Esophagus muscularis mucosa (tissue), 4 donors: Measurements from ENCODE around the gene LRRC75A. TPM values are rescaled to one million over a fixed set of nuclear protein-coding genes. Genes with fewer than 3 reads are reported as not detected.

Experiments used
- DNase-seq: peaks from one replicate; pipeline ENCODE4 v3.0.0-alpha.2; 2017; ENCODE audit errors: extremely low spot score
- H3K27ac ChIP-seq, 4 donors: fragments of 200-600 bp; sonication (generic); replicated peaks in 1 of 4; 1 replicate in 3 of 4; 2 replicates in 1 of 4; pipeline ENCODE4 v1.5.1; 2016 to 2019; ENCODE audit warnings: mild to moderate bottlenecking in 1 of 4
- H3K27me3 ChIP-seq, 4 donors: fragments of 200-600 bp; sonication (generic); one replicate each; pipeline versions ENCODE4 v1.5.1 to v1.6.0; 2016 to 2019
- H3K36me3 ChIP-seq, 4 donors: fragments of 200-600 bp; sonication (generic); one replicate each; pipeline ENCODE4 v1.5.1; 2016 to 2019
- H3K4me1 ChIP-seq, 4 donors: fragments of 200-600 bp; sonication (generic); one replicate each; pipeline ENCODE4 v1.5.1; 2016 to 2019
- H3K4me3 ChIP-seq, 4 donors: fragments of 200-600 bp; sonication (generic); 1 replicate in 2 of 4; 2 replicates in 2 of 4; pipeline ENCODE4 v1.5.1; 2016 to 2019; ENCODE audit warnings: mild to moderate bottlenecking in 4 of 4, moderate library complexity in 1 of 4
- H3K9me3 ChIP-seq, 4 donors: fragments of 200-600 bp; sonication (generic); 1 replicate in 3 of 4; 2 replicates in 1 of 4; pipeline ENCODE4 v1.5.1; 2016 to 2019
- CTCF ChIP-seq, 3 experiments: fragments of 200-600 bp in 2 of 3; fragments of 450-650 bp in 1 of 3; sonication (generic) in 2 of 3; IDR thresholded peaks; one replicate each; pipeline ENCODE4 v1.5.1; 2017 to 2019; ENCODE audit warnings: antibody characterized with exemption in 3 of 3, mild to moderate bottlenecking in 2 of 3, moderate library complexity in 1 of 3
- EP300 ChIP-seq: sonication (generic); formaldehyde crosslinking; IDR thresholded peaks from one replicate; pipeline ENCODE4 v1.6.1; 2017; ENCODE audit warnings: antibody characterized with exemption
- POLR2A ChIP-seq: fragments of 450-650 bp; IDR thresholded peaks from one replicate; pipeline ENCODE4 v1.6.1; 2017; ENCODE audit warnings: antibody characterized with exemption, moderate library complexity, mild to moderate bottlenecking, low read depth
- POLR2AphosphoS5 ChIP-seq, 2 donors: sonication (generic); formaldehyde crosslinking; IDR thresholded peaks; one replicate each; pipeline ENCODE4 v1.6.1; 2017; ENCODE audit warnings: antibody characterized with exemption in 2 of 2
- WGBS: methylation state at CpG from one replicate; pipeline ENCODE4 v1.1.5; 2018; 5-methylcytosine and 5-hydroxymethylcytosine counted together
- intact Hi-C: fragments of 100-400 bp; cut with DNase I; formaldehyde crosslinking; loops from one replicate; pipeline ENCODE4 v1.15.1; 2023
- total RNA-seq, 4 donors: library from RNA; depleted of rRNA; stranded (reverse); fragments of >200 nt; gene quantifications; one replicate each; pipeline versions ENCODE4 v1.1.0 to v1.2.1, GENCODE V29; 2016

LRRC75A gene
- total RNA-seq, 4 donors from 2014 or later: 0.83 to 3.5 (median 2.0) TPM

- no peaks in the 10 kb centered on the region for H3K9me3 ChIP-seq
- peaks cover 0 to 26% (median 14%) of the 10 kb centered on the region in 4 donors for H3K4me1 ChIP-seq
- H3K27ac ChIP-seq: peak overlapping the region; percentile 52 to 75 (median 64)
- intact Hi-C loops: no loop called here
- no peak overlapping the region for H3K4me3 ChIP-seq
- 79% methylated on average over 8 of the region's 8 CpGs for WGBS
- H3K36me3 ChIP-seq: no peaks in the 10 kb centered on the region
- TF ChIP-seq POLR2AphosphoS5 (IDR thresholded peaks at IDR 0.05): no peak
- no peak for TF ChIP-seq CTCF (IDR thresholded peaks at IDR 0.05)
- TF ChIP-seq POLR2A: no peak
- TF ChIP-seq EP300: no peak
- no peak for DNase-seq
- H3K27me3 ChIP-seq: no peaks in the 10 kb centered on the region
These were observed 14.3 kb downstream of the LRRC75A start for GRCh38 chr17:16477666-16478065.

- no peaks in the 10 kb centered on the region for H3K9me3 ChIP-seq
- no peak overlapping the region for H3K4me3 ChIP-seq
- intact Hi-C loops: no loop called here
- no peak for DNase-seq
- H3K36me3 ChIP-seq: no peaks in the 10 kb centered on the region
- H3K4me1 ChIP-seq: peaks cover 0 to 26% (median 14%) of the 10 kb centered on the region in 4 donors
- H3K27ac ChIP-seq: peak overlapping the region; percentile 52 to 75 (median 64)
- WGBS: 44% methylated on average over 4 of the region's 5 CpGs
- no peak for TF ChIP-seq CTCF (IDR thresholded peaks at IDR 0.05)
- TF ChIP-seq POLR2AphosphoS5 (IDR thresholded peaks at IDR 0.05): peak; percentile 8 to 44
- no peak for TF ChIP-seq POLR2A
- no peak for TF ChIP-seq EP300
- no peaks in the 10 kb centered on the region for H3K27me3 ChIP-seq
These were observed 14.7 kb downstream of the LRRC75A start for GRCh38 chr17:16477255-16477654.

- 90% methylated on average over 4 of the region's 4 CpGs for WGBS
- Histone ChIP-seq H3K4me3 (no peak overlapping the region), H3K27ac (no peak overlapping the region)
These were observed 16.8 kb downstream of the LRRC75A start for GRCh38 chr17:16475179-16475704.

GRCh38 chr17:16474012-16474725 is 17.8 kb downstream of the LRRC75A start:
- Histone ChIP-seq H3K4me1 (peaks cover 11 to 40% (median 28%) of the 10 kb centered on the region in 4 donors), H3K9me3 (no peaks in the 10 kb centered on the region), H3K4me3 (no peak overlapping the region), H3K27me3 (no peaks in the 10 kb centered on the region), H3K27ac (no peak overlapping the region), H3K36me3 (no peaks in the 10 kb centered on the region)
- 88% methylated on average over 13 of the region's 13 CpGs for WGBS
- TF ChIP-seq POLR2AphosphoS5 (IDR thresholded peaks at IDR 0.05): no peak
- TF ChIP-seq CTCF (IDR thresholded peaks at IDR 0.05): no peak
- no peak for TF ChIP-seq POLR2A
- no peak for TF ChIP-seq EP300
- intact Hi-C loops: no loop called here
- DNase-seq: no peak

More at GRCh38 chr17:16475179-16475704, 16.8 kb downstream of the LRRC75A start:
- Histone ChIP-seq H3K4me1 (peaks cover 5 to 32% (median 20%) of the 10 kb centered on the region in 4 donors), H3K36me3 (no peaks in the 10 kb centered on the region), H3K27me3 (no peaks in the 10 kb centered on the region), H3K9me3 (no peaks in the 10 kb centered on the region)
- intact Hi-C loops: no loop called here
- DNase-seq: no peak
- no peak for TF ChIP-seq POLR2AphosphoS5 (IDR thresholded peaks at IDR 0.05)

- H3K9me3 ChIP-seq: no peaks in the 10 kb centered on the region
These were observed 18.7 kb downstream of the LRRC75A start for GRCh38 chr17:16473044-16474011.

More at GRCh38 chr17:16473044-16474011, 18.7 kb downstream of the LRRC75A start:
- no peak for DNase-seq
- WGBS: 86% methylated on average over 14 of the region's 20 CpGs
- Histone ChIP-seq H3K27ac (no peak overlapping the region), H3K4me3 (no peak overlapping the region), H3K36me3 (no peaks in the 10 kb centered on the region), H3K4me1 (peaks cover 11 to 34% (median 28%) of the 10 kb centered on the region in 4 donors), H3K27me3 (no peaks in the 10 kb centered on the region)
- no peak for TF ChIP-seq EP300
- no peak for TF ChIP-seq POLR2AphosphoS5 (IDR thresholded peaks at IDR 0.05)
- intact Hi-C loops: no loop called here
